Suprapubic skin (tissue), 4 donors: ENCODE results near the gene RDX. TPM values are rescaled to one million over a fixed set of nuclear protein-coding genes. Genes with fewer than 3 reads are reported as not detected.

Experiments used
- DNase-seq, 2 donors: peaks; one replicate each; pipeline ENCODE4 v3.0.0-alpha.2; 2019; ENCODE audit warnings: low spot score in 2 of 2
- H3K27ac ChIP-seq: fragments of 200-600 bp; sonication (generic); one replicate; pipeline ENCODE4 v1.5.1; 2019
- H3K27me3 ChIP-seq: fragments of 200-600 bp; sonication (generic); one replicate; pipeline ENCODE4 v1.5.1; 2019
- H3K36me3 ChIP-seq: fragments of 200-600 bp; sonication (generic); one replicate; pipeline ENCODE4 v1.5.1; 2019
- H3K4me1 ChIP-seq: fragments of 200-600 bp; sonication (generic); one replicate; pipeline ENCODE4 v1.5.1; 2019
- H3K4me3 ChIP-seq: fragments of 200-600 bp; sonication (generic); one replicate; pipeline ENCODE4 v1.5.1; 2019; ENCODE audit warnings: mild to moderate bottlenecking
- H3K9me3 ChIP-seq: fragments of 200-600 bp; sonication (generic); one replicate; pipeline ENCODE4 v1.5.1; 2019
- EP300 ChIP-seq: sonication (generic); formaldehyde crosslinking; IDR thresholded peaks from one replicate; pipeline ENCODE4 v1.6.1; 2017; ENCODE audit warnings: antibody characterized with exemption
- POLR2A ChIP-seq, 2 donors: fragments of 450-650 bp; IDR thresholded peaks; one replicate each; pipeline ENCODE4 v1.6.1; 2017; ENCODE audit warnings: antibody characterized with exemption in 2 of 2, mild to moderate bottlenecking in 2 of 2, moderate library complexity in 2 of 2
- POLR2AphosphoS5 ChIP-seq, 3 donors: sonication (generic); formaldehyde crosslinking; IDR thresholded peaks; one replicate each; pipeline ENCODE4 v1.6.1; 2017; ENCODE audit warnings: antibody characterized with exemption in 3 of 3
- WGBS: methylation state at CpG from one replicate; pipeline ENCODE4 v1.1.5; 2018; 5-methylcytosine and 5-hydroxymethylcytosine counted together
- total RNA-seq, 4 donors: library from RNA; depleted of rRNA; stranded (reverse); fragments of >200 nt; gene quantifications; one replicate each; pipeline ENCODE4 v1.1.0, GENCODE V29; 2016
- TF ChIP-seq, protein P1 (sequence below), 2 donors: fragments of 200-600 bp in 1 of 2; fragments of 450-650 bp in 1 of 2; sonication (generic) in 1 of 2; IDR thresholded peaks; one replicate each; pipeline ENCODE4 v1.5.1; 2016 to 2019; ENCODE audit warnings: antibody characterized with exemption in 2 of 2, mild to moderate bottlenecking in 1 of 2, moderate library complexity in 1 of 2

Gene RDX
- total RNA-seq, 4 donors from 2014 or later: 24.8 to 46.4 (median 38.3) TPM

DNA sequence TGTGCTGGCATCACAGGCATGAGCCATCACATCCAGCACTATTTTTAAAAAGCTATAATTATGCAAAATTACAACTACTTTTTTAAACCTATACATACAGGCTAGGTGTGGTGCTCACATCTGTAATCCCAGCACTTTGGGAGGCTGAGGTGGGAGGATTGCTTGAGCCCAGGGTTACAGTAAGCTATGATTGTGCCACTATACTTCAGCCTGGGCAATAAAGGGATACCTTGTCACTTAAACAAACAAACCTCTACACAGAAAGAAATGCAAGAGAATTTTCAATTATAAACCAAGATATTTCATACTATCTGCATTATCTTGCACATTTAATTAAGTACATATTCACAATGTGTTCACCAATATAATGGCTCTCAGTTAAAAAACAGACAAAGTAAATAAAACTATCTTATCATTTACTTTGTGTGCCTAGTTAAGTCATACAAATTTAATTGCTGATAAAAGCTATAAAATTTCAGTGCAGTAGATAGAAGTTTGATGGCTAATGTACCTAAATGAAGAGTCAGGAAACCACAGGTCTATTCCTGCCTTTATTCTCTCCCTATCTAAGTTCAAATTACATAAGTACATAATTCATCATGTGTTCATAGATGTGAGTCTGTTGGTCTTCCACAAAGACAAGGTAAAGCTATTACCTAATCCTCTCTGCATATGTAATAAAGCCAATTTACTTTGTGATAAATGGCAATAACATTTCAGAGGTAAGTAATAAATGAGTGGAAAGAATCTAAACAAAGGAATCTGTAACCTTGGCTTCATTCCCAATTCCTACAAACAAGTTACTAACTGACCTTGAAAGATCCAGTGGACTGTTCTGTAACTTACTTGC lies 9.0 kb upstream of the RDX start:
- TF ChIP-seq EP300 (no peak), POLR2AphosphoS5 (IDR thresholded peaks at IDR 0.05) (no peak), POLR2A (IDR thresholded peaks at IDR 0.05) (no peak)
- TF ChIP-seq, protein P1, sequence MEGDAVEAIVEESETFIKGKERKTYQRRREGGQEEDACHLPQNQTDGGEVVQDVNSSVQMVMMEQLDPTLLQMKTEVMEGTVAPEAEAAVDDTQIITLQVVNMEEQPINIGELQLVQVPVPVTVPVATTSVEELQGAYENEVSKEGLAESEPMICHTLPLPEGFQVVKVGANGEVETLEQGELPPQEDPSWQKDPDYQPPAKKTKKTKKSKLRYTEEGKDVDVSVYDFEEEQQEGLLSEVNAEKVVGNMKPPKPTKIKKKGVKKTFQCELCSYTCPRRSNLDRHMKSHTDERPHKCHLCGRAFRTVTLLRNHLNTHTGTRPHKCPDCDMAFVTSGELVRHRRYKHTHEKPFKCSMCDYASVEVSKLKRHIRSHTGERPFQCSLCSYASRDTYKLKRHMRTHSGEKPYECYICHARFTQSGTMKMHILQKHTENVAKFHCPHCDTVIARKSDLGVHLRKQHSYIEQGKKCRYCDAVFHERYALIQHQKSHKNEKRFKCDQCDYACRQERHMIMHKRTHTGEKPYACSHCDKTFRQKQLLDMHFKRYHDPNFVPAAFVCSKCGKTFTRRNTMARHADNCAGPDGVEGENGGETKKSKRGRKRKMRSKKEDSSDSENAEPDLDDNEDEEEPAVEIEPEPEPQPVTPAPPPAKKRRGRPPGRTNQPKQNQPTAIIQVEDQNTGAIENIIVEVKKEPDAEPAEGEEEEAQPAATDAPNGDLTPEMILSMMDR (IDR thresholded peaks at IDR 0.05): no peak
- peaks cover 5% of the 10 kb centered on the region for H3K4me1 ChIP-seq
- H3K27ac ChIP-seq: no peak overlapping the region
- no peaks in the 10 kb centered on the region for H3K27me3 ChIP-seq
- H3K4me3 ChIP-seq: no peak overlapping the region
- DNase-seq: no peak
- no peaks in the 10 kb centered on the region for H3K9me3 ChIP-seq
- H3K36me3 ChIP-seq: no peaks in the 10 kb centered on the region

DNA sequence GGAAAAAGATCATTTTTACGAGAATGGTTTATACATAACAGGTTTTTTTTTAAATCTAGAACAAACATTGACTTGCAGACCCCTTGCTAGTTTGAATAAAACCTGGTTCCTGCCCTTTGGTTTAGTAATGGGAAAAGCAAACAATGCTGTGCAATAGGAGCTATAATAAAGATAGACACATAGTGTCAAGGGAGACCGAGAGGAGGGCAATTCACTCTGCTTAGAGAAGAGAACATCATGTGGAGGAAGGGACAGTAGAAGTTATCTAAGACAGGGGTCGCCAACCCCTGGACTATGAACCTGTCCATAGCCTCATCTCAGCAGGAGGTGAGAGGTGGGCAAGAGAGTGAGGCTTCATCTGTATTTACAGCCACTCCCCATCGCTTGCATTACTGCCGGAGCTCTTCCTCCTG lies 7.0 kb upstream of the RDX start:
- H3K9me3 ChIP-seq: no peaks in the 10 kb centered on the region
- no peak for DNase-seq
- TF ChIP-seq POLR2A (IDR thresholded peaks at IDR 0.05) (no peak), POLR2AphosphoS5 (IDR thresholded peaks at IDR 0.05) (no peak), EP300 (no peak)
- TF ChIP-seq, protein P1 (IDR thresholded peaks at IDR 0.05): no peak
- 93% methylated on average over 5 of the region's 5 CpGs for WGBS
- H3K36me3 ChIP-seq: no peaks in the 10 kb centered on the region
- H3K4me1 ChIP-seq: peaks cover 5% of the 10 kb centered on the region
- H3K27ac ChIP-seq: no peak overlapping the region
- no peaks in the 10 kb centered on the region for H3K27me3 ChIP-seq
- H3K4me3 ChIP-seq: no peak overlapping the region

DNA sequence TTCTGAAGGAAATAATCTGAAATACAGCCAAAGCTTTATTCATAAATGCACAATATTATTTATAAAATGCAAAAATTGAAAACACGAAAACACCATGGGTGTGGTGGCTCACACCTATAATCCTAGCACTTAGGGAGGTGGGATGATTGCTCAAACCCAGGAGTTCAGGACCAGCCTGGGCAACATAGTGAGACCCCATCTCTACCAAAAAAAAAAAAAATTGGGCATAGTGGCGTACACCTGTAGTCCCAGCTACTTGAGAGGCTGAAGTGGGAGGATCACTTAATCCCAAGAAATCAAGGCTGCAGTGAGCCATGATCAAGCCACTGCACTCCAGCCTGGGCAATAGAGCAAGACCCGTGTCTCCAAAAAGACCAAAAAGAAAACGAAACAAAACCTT lies 5.2 kb upstream of the RDX start:
- H3K27me3 ChIP-seq: no peaks in the 10 kb centered on the region
- no peak for DNase-seq
- no peak overlapping the region for H3K27ac ChIP-seq
- H3K36me3 ChIP-seq: no peaks in the 10 kb centered on the region
- TF ChIP-seq, protein P1 (IDR thresholded peaks at IDR 0.05): no peak
- no peak for TF ChIP-seq POLR2AphosphoS5 (IDR thresholded peaks at IDR 0.05)
- no peak for TF ChIP-seq EP300
- TF ChIP-seq POLR2A (IDR thresholded peaks at IDR 0.05): no peak
- H3K4me3 ChIP-seq: no peak overlapping the region
- peaks cover 15% of the 10 kb centered on the region for H3K4me1 ChIP-seq
- H3K9me3 ChIP-seq: no peaks in the 10 kb centered on the region
- 96% methylated on average over 4 of the region's 4 CpGs for WGBS

GRCh38 chr11:110301032-110301431 lies 4.6 kb upstream of the RDX start:
- no peaks in the 10 kb centered on the region for H3K27me3 ChIP-seq
- H3K27ac ChIP-seq: no peak overlapping the region
- no peaks in the 10 kb centered on the region for H3K9me3 ChIP-seq
- no peak for DNase-seq
- TF ChIP-seq POLR2AphosphoS5 (IDR thresholded peaks at IDR 0.05) (no peak), EP300 (no peak)
- no peak overlapping the region for H3K4me3 ChIP-seq
- H3K36me3 ChIP-seq: no peaks in the 10 kb centered on the region
- 95% methylated on average over 11 of the region's 27 CpGs for WGBS
- H3K4me1 ChIP-seq: peaks cover 15% of the 10 kb centered on the region

- H3K27ac ChIP-seq: no peak overlapping the region
- no peak overlapping the region for H3K4me3 ChIP-seq
- no peak for DNase-seq
- TF ChIP-seq POLR2A (IDR thresholded peaks at IDR 0.05) (no peak), EP300 (no peak), POLR2AphosphoS5 (IDR thresholded peaks at IDR 0.05) (no peak)
- TF ChIP-seq, protein P1 (IDR thresholded peaks at IDR 0.05): no peak
- H3K4me1 ChIP-seq: peaks cover 21% of the 10 kb centered on the region
- H3K9me3 ChIP-seq: no peaks in the 10 kb centered on the region
- H3K36me3 ChIP-seq: no peaks in the 10 kb centered on the region
- H3K27me3 ChIP-seq: no peaks in the 10 kb centered on the region
- 93% methylated on average over 6 of the region's 6 CpGs for WGBS
Observed at GRCh38 chr11:110299006-110299785, 2.8 kb upstream of the RDX start.
